AG08396 (cell line): ENCODE data around the gene COMMD2.

ENCODE experiments used
- DNase-seq: peaks from one replicate; pipeline ENCODE4 v3.0.0; 2012; ENCODE audit warnings: low spot score, mixed read lengths

COMMD2 gene

DNA sequence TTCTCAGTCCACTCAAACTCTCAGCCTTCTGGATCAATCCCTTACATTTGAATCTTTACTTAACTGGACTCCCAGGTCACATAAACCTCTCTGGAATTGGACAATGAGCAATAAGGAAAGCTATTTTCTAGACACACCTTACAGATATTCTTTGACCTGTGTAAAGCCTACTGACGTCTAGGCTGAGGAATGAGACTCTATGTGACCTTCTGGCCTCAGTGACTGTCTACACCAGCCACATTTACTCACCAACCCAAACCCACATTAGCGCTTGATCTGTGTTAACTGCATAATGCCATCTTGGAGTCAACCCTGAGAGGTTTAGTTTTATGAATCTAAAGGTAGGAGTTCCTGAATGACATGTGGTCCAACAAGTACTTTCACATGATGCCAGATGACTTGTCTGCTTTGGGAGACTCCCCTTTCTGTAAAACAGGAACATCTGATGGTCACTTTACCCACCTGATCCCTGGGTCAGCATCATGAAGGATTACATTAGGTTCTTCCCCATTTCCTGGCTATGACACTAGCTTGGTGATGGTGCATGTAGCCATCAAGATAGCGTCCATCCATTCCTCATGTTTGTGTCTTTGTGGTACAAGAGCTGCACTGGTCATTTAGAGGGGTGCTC lies 11.4 kb upstream of the COMMD2 start:
- no peak for DNase-seq

GRCh38 chr3:149753717-149754116 lies 1.4 kb upstream of the COMMD2 start:
- DNase-seq, result no peak

- no peak for DNase-seq
Observed at GRCh38 chr3:149752788-149753136, 473 bp upstream of the COMMD2 start.

- DNase-seq, result no peak
Observed at GRCh38 chr3:149751551-149751950, 738 bp downstream of the COMMD2 start.

GRCh38 chr3:149744606-149745005 lies 7.7 kb downstream of the COMMD2 start:
- DNase-seq, result no peak

DNA sequence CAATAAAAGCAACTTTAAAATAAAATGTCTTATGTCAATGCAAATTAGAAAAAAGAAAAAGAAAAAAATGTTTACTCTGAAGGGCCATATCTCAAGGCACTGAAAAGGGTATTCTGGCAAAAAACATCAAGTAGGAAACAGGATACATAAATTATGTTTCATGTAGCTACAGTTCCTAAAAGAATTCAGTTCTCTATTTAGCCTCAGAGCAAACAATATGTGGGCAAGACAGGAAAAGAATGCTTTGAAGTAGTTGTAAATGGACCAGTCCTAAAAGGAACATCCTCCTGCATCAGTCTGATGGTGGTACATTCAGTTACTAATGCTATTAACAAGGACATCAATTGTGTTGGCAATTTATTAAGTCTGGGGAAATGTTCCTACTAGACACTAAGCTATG lies 8.1 kb downstream of the COMMD2 start:
- no peak for DNase-seq

- DNase-seq, result no peak
Observed at GRCh38 chr3:149739396-149739795, 12.9 kb downstream of the COMMD2 start.

GRCh38 chr3:149738876-149739275 lies 13.4 kb downstream of the COMMD2 start:
- DNase-seq, result no peak

DNA sequence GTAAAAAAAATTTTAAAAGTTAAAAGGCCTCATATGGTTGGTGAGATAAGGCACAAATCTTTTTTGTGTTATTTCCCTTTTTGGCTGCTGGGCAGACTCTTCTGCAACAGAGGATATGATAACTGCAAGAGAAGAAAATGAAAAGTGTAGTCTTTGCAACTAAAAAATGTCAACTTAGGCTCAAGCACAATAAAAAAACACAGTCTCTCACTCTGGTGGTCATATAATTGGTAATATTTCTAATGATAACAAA lies 15.4 kb downstream of the COMMD2 start:
- DNase-seq, result no peak

DNA sequence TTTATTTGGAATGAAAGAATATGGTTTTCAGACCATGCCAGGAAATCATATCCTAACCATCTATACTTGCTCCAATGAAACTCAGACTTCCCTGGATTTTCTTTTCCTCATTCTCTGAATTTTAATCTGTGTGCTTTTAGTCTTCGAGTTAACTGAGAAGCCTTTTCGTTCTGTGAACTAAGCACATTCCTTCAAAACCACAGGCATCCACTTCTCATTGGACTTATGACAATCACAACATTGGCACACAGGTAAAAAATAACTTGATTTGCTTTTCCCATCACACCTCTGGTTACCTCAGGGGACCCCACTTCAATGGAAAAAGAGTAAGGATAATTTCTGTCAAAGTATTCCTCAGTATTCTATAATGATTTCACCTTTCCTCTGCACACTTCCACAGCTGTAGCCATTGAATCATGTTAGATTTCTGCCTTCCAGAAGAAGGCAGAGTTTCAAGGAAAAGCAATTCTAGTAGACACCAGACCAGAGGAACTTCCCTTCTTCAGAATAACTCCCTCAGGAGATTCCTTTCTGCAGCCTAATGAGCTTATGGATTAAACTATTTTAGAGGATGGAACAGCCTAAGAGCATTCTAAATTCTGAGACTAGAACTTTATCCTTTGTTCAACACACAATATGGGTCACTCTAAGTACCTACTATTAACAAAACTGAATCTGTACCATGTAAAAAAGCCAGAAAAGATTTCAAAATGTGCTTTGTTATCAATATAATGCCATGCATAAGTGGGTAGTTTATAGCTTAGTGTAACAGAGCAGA lies 15.9 kb downstream of the COMMD2 start:
- peak; percentile 33 for DNase-seq

DNA sequence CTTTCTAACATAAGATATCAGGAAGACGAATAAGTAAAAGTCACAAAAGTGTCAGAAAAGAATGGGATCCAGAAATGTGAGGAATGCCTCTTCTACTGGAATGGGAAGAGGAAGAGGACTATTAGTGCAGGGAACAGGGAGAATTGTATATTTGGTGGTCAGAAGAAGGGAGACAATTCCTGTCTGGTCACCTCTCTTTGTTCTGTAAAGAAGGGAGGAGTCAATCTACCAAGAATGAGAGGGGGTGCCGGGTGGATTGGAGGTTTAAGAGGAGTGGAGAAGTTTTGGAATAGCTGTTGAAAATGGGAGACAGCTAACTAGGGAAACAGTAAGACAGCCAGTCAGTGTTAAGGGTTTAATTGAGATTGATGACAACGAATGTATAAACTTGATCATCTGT lies 20.1 kb downstream of the COMMD2 start:
- DNase-seq, result no peak

GRCh38 chr3:149727656-149728055 lies 24.6 kb downstream of the COMMD2 start:
- DNase-seq, result no peak

- DNase-seq, result no peak
Observed at GRCh38 chr3:149726716-149727407, 25.4 kb downstream of the COMMD2 start.

GRCh38 chr3:149723781-149724180 lies 28.5 kb downstream of the COMMD2 start:
- DNase-seq, result no peak

- no peak for DNase-seq
Observed at GRCh38 chr3:149720918-149721317, 31.4 kb downstream of the COMMD2 start.

- peak; percentile 63 for DNase-seq
Observed at GRCh38 chr3:149717391-149718056, 34.8 kb downstream of the COMMD2 start.

- DNase-seq, result no peak
Observed at GRCh38 chr3:149716984-149717383, 35.3 kb downstream of the COMMD2 start.

- no peak for DNase-seq
Observed at GRCh38 chr3:149715247-149715646, 37.0 kb downstream of the COMMD2 start.

DNA sequence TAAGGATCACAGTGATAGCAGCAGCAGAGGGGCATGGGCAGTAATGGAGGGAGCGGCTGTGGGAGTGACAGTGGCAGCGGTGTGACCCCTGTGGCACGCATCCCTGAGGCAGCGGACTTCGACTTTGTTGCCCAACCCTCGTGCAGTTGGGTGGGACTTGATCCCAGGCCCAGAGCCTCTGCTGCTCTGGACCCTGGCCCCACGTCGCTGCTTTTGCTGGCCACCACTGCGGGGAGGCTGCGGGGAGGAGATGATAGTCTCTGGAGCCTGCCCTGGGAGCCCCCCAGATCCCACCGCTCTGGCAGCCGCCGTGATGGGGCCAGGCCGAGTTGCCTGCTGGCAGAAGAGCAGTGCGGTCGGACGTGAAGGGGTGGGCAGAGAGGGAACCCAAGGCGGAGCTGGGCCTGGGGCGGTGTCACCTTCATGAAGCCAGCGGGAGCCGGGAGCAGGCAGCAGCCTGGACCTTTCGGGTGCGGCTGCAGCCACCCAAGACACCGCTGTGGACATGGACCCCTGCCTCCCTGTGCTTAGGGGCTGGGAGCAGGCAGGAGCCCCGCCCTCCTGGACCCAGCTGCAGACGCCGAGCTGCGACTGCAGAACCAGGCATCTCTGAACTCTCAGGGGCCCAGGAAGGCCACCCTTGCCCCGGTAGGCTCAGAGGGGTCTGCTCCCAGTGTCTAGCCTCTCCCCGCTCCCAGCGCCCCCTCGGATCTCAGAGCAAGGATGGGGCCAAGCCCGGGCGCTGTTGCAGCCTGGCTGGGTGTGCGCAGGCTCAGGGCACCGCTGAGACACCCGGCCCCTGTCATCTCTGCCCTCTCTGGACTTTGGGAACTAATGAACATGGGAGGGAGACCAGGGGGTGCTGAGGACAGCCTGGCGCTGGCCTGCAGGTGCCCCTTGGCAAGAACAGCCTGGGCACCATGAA lies 38.3 kb downstream of the COMMD2 start:
- DNase-seq, result no peak

DNA sequence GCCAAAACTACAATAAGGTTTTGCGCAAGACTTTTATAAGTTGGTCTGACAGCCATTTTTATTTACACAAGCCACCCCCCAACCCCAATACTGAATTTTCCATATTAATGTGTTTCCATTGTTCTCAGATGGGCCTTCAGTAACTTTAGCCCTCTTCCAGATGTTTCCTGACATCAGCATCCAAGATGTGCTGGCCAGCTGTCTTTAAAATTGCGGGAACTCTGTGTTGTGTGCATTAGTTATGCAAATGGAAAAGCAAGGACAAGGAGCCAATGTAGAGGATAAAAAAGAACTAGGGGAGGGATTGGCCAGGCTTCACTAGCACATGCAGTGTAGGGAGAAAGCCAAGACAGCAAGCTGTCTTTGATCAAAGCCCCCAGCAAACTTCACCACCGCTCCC lies 45.4 kb downstream of the COMMD2 start:
- no peak for DNase-seq

DNA sequence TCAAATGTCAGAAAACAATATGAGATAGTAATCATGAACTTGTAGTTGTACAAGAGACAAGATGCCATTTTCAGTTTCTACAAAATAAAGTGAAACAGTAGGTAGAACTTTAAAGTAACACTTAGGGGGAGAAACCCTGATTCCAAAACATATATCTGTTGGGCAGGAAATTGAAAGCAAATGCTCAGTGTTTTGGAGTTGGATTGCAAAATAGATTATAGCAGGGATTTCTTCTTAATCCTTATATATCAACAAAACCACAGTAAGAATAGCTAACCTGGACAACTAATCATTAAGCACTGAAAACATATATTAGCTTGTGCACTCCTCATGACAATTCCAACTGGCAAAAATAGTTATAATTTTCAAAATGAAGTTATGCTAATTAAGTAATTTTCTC lies 46.9 kb downstream of the COMMD2 start:
- DNase-seq, result no peak

DNA sequence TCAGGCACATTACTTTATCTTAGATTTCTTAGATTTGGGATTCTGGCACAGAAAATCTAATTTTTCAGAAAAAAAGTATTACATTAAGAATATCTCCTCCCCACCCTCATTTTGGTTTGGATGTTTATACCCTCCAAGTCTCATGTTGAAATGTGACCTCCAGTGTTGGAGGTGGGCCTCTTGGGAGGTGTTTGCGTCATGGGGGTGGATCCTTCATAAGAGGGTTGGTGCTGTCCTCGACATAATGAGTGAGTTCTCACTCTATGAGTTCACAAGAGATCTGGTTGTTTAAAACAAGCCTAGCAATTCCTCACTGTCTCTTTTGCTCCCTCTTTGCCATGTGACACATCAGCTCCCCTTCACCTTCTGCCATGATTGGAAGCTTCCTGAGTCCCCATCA lies 48.8 kb downstream of the COMMD2 start:
- no peak for DNase-seq
